Panc1 (cell line): Measurements from ENCODE around the gene PCLO. TPM values are rescaled to one million over a fixed set of nuclear protein-coding genes. Genes with fewer than 3 reads are reported as not detected.

ENCODE experiments used
- ATAC-seq: fragments of 200-7000 bp; cut with Tn5 transposase; 2 replicates; pipeline ENCODE4 v1.9.1; 2020; ENCODE audit warnings: mild to moderate bottlenecking, moderate library complexity
- BruUV-seq: library from RNA; stranded (reverse); fragments of 400-500 nt; replicated peaks from 2 replicates; lab custom pipeline; 2021; lab: Mats Ljungman, UMichigan
- CTCF ChIA-PET: fragments of 300-600 bp; sonication (Branson Sonifier 250); formaldehyde crosslinking; loops from one replicate; lab custom pipeline; 2022; ENCODE audit warnings: antibody characterized with exemption; lab: Charles Lee
- POLR2A ChIA-PET: fragments of 300-600 bp; sonication (Branson Sonifier 250); formaldehyde crosslinking; loops from one replicate; lab custom pipeline; 2022; ENCODE audit warnings: antibody characterized with exemption; lab: Charles Lee
- DNase-seq: peaks from one replicate; pipeline ENCODE4 v3.0.0-alpha.2; 2010; ENCODE audit warnings: low read depth, low spot score
- H3K27ac ChIP-seq: 2 replicates; pipeline ENCODE4 v1.5.1; 2011; ENCODE audit warnings: mild to moderate bottlenecking, low read length, inconsistent platforms
- H3K27me3 ChIP-seq: fragments of 200-500 bp; sonication (Bioruptor generic); 2 replicates; pipeline ENCODE4 v1.6.0; 2014; ENCODE audit warnings: low read length, inconsistent platforms; ENCODE audit not compliant: control insufficient read depth, insufficient read depth
- H3K36me3 ChIP-seq: fragments of 200-500 bp; sonication (Bioruptor generic); 2 replicates; pipeline ENCODE4 v1.5.1; 2014; ENCODE audit warnings: inconsistent platforms, mild to moderate bottlenecking, low read length, moderate library complexity; ENCODE audit not compliant: control insufficient read depth, insufficient read depth
- H3K4me1 ChIP-seq: 2 replicates; pipeline ENCODE4 v1.5.1; 2011; ENCODE audit warnings: inconsistent platforms, mild to moderate bottlenecking, low read length, moderate library complexity; ENCODE audit not compliant: control insufficient read depth, insufficient read depth
- H3K4me3 ChIP-seq, 2 experiments: 2 replicates each; pipeline ENCODE4 v1.5.1; 2011 to 2012; ENCODE audit warnings: low read depth in 2 of 2, low read length in 2 of 2, mild to moderate bottlenecking in 2 of 2, inconsistent platforms in 1 of 2, moderate library complexity in 1 of 2
- H3K9me3 ChIP-seq: fragments of 200-500 bp; sonication (Bioruptor generic); 2 replicates; pipeline ENCODE4 v1.5.1; 2014; ENCODE audit warnings: low read depth, mild to moderate bottlenecking, inconsistent platforms, low read length, moderate library complexity; ENCODE audit not compliant: control insufficient read depth, insufficient read depth
- CTCF ChIP-seq: fragments of 450-650 bp; IDR thresholded peaks from 2 replicates; pipeline ENCODE4 v1.5.1; 2017; ENCODE audit warnings: mild to moderate bottlenecking
- POLR2AphosphoS5 ChIP-seq: IDR thresholded peaks from 2 replicates; pipeline ENCODE4 v1.6.1; 2012; ENCODE audit warnings: mild to moderate bottlenecking, low read depth, low read length, moderate library complexity
- REST ChIP-seq, 2 experiments: IDR thresholded peaks; 2 replicates each; pipeline ENCODE4 v1.6.1; 2011 to 2012; ENCODE audit warnings: low read depth in 2 of 2, control low read depth in 1 of 2, low read length in 1 of 2, mild to moderate bottlenecking in 1 of 2, moderate library complexity in 1 of 2; ENCODE audit not compliant: insufficient read depth in 1 of 2
- SIN3A ChIP-seq: IDR thresholded peaks from 2 replicates; pipeline ENCODE4 v1.6.1; 2012; ENCODE audit warnings: low read depth, mild to moderate bottlenecking, low read length, moderate library complexity, borderline replicate concordance; ENCODE audit not compliant: insufficient read depth
- TCF7L2 ChIP-seq: IDR thresholded peaks from 2 replicates; pipeline ENCODE4 v1.6.1; 2011; ENCODE audit warnings: mild to moderate bottlenecking, low read depth, low read length, inconsistent platforms
- in situ Hi-C: cut with HindIII; loops from 2 replicates; pipeline ENCODE4 v1.10.0; 2016; ENCODE audit warnings: low sequenced_read_pairs, low pct_unique_long_range_greater_than_20kb
- intact Hi-C: fragments of 100-400 bp; cut with micrococcal nuclease; formaldehyde crosslinking; loops from one replicate; pipeline ENCODE4 v1.10.0; 2022; ENCODE audit not compliant: unreplicated experiment
- total RNA-seq: library from RNA; stranded (reverse); gene quantifications from one replicate; pipeline ENCODE4 v1.2.1, GENCODE V29; 2021; ENCODE audit not compliant: unreplicated experiment

PCLO gene
- total RNA-seq, 1 experiment from 2014 or later = 1.1 TPM

DNA sequence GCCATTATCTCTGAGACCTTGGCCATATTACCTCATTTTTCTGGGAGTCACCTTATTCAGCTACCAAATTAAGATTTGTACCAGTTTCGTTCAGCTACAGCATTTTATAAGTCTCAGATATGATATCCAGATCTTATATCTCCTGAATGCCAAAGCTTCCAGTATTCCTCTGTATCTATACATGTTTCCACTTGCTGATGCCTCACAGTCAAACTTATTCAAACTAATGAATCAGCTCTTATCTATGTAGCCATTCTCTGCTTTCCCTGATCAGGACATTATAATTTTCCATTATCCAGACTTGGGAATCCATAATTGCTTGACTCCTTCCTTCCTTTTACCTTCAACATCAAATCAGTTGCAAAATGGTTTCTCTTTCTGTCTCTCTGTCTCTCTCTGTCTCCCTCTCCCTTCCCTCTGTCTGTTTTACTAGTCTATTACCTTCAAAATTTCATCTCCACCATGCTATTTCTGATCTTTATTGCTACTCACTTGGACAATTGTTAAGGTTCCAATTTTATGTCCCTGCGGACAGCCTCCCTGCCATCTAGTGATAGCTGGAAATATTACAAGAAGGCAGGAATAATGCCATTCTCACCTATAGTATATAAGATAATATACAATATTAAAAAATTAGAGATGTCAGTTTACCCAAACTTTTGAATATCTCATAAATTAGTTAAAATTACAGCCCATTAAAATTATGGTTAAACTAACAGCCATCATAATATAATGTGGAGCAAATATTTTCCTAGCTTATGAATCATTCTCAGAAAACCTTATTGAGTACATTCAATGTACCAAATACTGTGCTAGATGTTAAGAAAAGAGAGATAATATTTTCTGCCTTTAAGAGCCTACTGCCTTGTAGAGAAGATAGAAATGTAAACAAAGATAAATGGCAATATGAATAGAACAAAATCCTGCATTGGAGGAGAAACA, 89.8 kb downstream of the PCLO start:
- Histone ChIP-seq H3K9me3 (no peaks in the 10 kb centered on the region), H3K36me3 (no peaks in the 10 kb centered on the region), H3K4me1 (no peaks in the 10 kb centered on the region), H3K4me3 (no peak overlapping the region), H3K27me3 (no peaks in the 10 kb centered on the region), H3K27ac (no peak overlapping the region)
- CTCF ChIA-PET = no interaction called here
- no peak for TF ChIP-seq REST (IDR thresholded peaks at IDR 0.05; ENCODE audit: insufficient read depth in 1 of 2, low read depth in 2 of 2, low read length in 1 of 2)
- peak; percentile 49; the same call in 1 of the 2 replicates for TF ChIP-seq CTCF
- TF ChIP-seq TCF7L2 = no peak
- POLR2A ChIA-PET = no interaction called here
- in situ Hi-C loops = no loop called here
- no TSS peak for BruUV-seq
- intact Hi-C loops = loop anchor here (5.0 kb wide), 1 partner anchor 261 kb away; no protein-coding TSS in a partner anchor
- DNase-seq (no peak), ATAC-seq (no peak)

GRCh38 chr7:83065714-83066113, 97.0 kb downstream of the PCLO start:
- CTCF ChIA-PET = no interaction called here
- in situ Hi-C loops (no loop called here), intact Hi-C loops (no loop called here)
- H3K4me3 ChIP-seq = no peak overlapping the region
- no peak overlapping the region for H3K27ac ChIP-seq
- H3K9me3 ChIP-seq = no peaks in the 10 kb centered on the region
- no peak for DNase-seq
- no peaks in the 10 kb centered on the region for H3K4me1 ChIP-seq
- POLR2A ChIA-PET = no interaction called here
- no peaks in the 10 kb centered on the region for H3K27me3 ChIP-seq
- TF ChIP-seq TCF7L2 = no peak
- no peak for TF ChIP-seq CTCF
- no peak for TF ChIP-seq SIN3A
- no peak for TF ChIP-seq POLR2AphosphoS5
- TF ChIP-seq REST (IDR thresholded peaks at IDR 0.05; ENCODE audit: insufficient read depth in 1 of 2, low read depth in 2 of 2, low read length in 1 of 2) = no peak
- no peak for ATAC-seq
- no peaks in the 10 kb centered on the region for H3K36me3 ChIP-seq
- BruUV-seq = no TSS peak
